Suppressor macrophage (primary cell): Measurements from ENCODE around the gene IGF2R.
"Not testable (repeated sequence)": the region's sequence is repeated elsewhere in the genome, so short reads cannot be mapped to it uniquely, and the experiment has no call there.

ENCODE experiments used
- DNase-seq, 4 experiments: peaks; one replicate each; pipeline ENCODE4 v3.0.0-alpha.2; 2020 to 2022

The IGF2R gene

GRCh38 chr6:159999240-159999671 lies 30.4 kb downstream of the IGF2R start:
- DNase-seq, result no peak

DNA sequence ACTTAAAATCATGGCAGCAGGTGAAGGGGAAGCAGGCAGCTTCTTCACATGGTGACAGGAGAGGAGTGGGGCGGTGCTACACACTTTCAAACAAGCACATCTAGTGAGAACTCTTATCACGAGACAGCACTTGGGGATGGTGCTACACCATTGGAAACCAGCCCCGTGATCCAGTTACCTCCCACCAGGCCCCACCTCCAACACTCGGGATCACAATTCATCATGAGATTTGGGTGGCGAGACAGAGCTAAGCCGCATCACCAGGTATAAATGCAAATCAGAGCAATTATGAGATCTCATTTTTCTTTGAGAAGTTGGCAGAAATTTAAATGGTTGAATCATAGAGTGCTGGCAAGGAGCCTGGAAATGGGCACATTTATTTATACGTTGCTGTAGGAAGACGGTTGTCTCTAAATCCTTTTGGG lies 31.4 kb downstream of the IGF2R start:
- no peak for DNase-seq

GRCh38 chr6:160000893-160001427 lies 32.1 kb downstream of the IGF2R start:
- not testable (repeated sequence) for DNase-seq

DNA sequence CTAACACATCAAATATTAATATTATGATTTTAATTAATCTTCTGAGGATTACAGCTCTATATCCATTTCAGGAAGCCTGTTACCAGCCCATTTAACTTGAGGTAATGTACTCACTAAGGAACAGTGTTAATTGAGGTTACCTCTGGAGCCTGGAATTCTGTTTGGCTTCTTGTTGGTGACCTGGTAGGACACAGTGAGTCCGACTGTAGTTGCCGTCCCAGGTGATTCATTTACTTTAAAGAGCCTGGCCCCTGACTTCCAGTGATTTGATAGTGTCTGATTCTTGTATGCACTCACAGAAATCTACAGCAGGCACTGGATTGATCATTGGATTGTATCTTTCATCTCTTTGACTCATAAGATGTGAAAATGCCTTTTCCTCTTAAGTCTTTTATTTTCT lies 34.0 kb downstream of the IGF2R start:
- DNase-seq, result no peak

- DNase-seq, result no peak
Observed at GRCh38 chr6:160004018-160004417, 35.1 kb downstream of the IGF2R start.

- DNase-seq, result no peak
Observed at GRCh38 chr6:160004419-160005175, 35.7 kb downstream of the IGF2R start.

- no peak for DNase-seq
Observed at GRCh38 chr6:160005211-160005610, 36.3 kb downstream of the IGF2R start.

DNA sequence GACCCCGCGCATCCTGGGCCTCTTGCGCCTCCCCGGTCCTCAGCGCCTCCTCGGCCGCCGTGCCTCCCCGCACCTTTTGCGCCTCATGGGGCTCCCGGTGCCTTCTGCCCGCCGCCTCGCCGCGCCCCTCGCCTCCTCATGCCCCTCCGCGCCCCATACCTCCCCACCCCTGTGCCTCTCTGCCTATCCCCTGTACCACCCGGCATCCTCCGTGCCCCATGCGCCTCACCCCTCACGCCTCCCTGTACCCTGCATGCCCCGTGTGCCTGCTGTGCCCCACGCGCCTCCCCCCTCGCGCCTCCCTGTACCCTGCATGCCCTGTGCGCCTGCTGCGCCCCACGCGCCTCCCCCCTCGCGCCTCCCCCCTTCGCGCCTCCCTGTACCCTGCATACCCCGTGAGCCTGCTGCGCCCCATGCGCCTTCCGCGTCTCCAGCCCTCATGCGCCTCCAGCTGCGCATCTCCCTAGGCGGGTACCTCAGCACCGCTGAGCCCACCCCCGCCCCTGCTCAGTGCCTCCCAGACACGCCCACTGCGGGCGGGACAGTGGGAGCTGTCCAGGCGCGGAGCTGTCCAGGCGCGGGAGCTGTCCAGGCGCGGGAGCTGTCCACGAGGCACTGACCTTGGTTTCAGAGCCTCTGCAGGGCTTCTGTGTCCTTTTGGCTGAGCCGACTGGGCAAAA lies 37.1 kb downstream of the IGF2R start:
- DNase-seq, result peak in 3 of 4 experiments; percentile 43 to 61 (median 47)

GRCh38 chr6:160007145-160007544 lies 38.3 kb downstream of the IGF2R start:
- DNase-seq, result no peak

GRCh38 chr6:160007611-160008010 lies 38.7 kb downstream of the IGF2R start:
- no peak for DNase-seq

GRCh38 chr6:160010067-160010466 lies 41.2 kb downstream of the IGF2R start:
- DNase-seq, result peak in 1 of 4 experiments; percentile 26

DNA sequence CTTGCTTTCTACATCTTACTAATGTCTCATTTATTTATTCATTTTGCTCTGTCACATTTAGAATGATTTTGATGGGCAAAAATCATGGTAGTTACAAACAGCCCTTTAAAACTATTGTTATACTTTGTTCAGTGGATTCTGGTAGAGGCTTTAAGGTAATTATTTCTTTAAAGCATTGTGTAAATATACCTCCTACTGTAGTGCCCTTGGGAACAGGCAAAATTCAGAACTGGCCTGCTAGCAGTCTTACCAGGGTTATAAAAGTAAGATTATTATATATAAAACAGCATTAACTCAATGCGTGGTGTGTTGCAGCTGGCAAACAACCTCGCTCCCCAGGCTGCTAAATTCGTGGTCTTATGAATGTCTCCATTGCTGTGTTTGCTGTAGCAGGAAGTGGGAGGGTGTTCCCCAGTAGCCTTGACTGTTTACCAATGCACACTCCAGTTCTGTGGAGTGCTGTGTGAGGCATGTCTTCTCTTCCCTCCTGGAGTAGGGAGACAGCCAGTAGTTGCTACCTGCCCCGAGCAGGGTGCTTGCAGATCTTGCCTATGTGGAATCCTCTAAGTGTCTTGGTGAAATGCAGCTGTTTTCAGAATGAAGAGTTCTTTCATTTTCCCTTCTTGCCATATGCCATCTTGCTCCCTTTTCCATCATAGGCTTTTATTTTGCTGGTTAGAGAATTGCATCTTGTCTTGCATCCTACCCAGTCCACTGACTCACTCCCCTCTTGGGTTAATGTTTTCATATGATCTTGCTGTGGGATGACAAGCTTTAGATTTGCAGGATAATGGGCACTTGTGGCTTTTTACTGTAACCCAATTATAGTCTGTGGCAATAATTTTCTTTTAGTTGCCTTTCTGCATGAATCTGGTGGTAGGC lies 45.3 kb downstream of the IGF2R start:
- no peak for DNase-seq

- no peak for DNase-seq
Observed at GRCh38 chr6:160014869-160015182, 45.9 kb downstream of the IGF2R start.

- no peak for DNase-seq
Observed at GRCh38 chr6:160015778-160016684, 47.1 kb downstream of the IGF2R start.

DNA sequence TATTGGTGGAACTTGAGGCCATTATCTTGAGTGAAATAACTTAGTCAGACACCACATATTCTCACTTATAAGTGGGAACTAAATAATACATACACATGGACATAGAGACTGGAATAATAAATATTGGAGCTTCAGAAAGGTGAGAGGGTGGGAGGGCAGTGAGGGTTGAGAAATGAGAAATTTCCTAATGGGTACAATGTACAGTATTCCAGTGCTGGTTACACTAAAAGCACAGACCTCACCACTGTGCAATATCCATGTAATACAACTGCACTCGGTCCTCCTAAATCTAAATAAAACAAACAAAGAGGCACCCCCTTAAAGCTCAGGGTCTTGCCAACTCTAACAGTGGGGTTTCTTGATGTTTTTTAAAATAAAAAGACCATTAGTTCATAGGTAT lies 53.2 kb downstream of the IGF2R start:
- DNase-seq, result no peak

GRCh38 chr6:160022793-160023192 lies 53.9 kb downstream of the IGF2R start:
- no peak for DNase-seq

- DNase-seq, result no peak
Observed at GRCh38 chr6:160024152-160024551, 55.3 kb downstream of the IGF2R start.

GRCh38 chr6:160027076-160027475 lies 58.2 kb downstream of the IGF2R start:
- no peak for DNase-seq

- no peak for DNase-seq
Observed at GRCh38 chr6:160027931-160028330, 59.0 kb downstream of the IGF2R start.

DNA sequence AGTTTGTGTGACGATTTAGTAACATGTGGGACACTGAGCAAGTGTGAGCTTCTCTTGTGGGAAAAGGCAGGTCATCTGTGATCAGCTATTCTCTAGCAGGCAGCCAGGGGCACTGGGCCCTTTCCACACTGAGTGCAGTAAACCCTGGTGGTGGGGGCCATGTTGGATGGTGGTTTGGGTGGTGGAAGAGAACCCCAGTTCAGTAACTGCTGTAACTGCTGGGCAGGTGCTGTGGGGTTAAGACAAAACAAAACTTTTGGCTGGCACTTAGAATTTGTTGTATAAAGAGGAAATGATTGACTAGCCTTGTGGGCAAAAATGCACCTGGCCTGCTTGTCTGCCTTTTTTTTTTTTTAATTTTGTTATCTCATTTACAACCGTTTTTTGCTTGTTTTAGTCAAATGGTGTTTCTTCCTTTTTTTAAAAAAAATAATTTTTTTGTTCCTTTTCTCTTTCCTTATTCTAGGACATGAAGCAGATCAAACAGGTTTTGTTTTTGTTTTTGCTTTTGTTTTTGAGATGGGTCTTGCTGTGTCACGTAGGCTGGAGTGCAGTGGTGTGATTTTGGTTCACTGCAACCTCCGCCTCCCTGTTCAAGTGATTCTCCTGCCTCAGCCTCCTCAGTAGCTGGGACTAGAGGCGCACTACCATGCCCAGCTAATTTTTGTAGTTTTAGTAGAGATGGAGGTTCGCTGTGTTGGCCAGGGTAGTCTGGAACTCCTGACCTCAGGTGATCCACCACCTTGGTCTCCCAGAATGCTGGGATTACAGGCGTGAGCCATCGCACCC lies 59.8 kb downstream of the IGF2R start:
- DNase-seq, result no peak

GRCh38 chr6:160029525-160029924 lies 60.6 kb downstream of the IGF2R start:
- DNase-seq, result no peak
